NCI-H2196 treated with DMSO at 0.1 percent for 48 hours (cell line): Measurements from ENCODE around the gene A4GNT.

ENCODE experiments used
- DNase-seq: peaks from one replicate; lab custom pipeline; 2025; ENCODE audit not compliant: unreplicated experiment; lab: John Stamatoyannopoulos, UW

The A4GNT gene

DNA sequence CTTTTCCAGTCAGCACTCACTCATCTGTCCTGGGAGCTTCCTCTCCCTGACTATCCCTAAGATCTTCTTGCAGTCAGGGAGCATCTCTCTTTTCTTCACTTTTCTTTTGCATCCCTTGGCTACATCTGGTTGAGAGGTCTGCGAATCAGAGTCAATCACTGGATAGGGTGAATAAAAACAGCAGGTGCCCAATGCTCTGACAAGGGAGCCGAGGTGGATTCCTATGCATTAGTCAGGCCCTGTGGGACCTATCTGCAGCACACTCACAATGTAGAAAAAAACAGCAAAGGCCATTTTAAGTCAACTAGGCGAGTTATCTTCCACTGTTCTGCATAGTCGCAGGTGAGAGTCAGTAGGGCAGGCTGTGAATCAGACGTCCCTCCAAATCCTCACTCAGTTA lies 52.3 kb downstream of the A4GNT start:
- DNase-seq, result no peak

DNA sequence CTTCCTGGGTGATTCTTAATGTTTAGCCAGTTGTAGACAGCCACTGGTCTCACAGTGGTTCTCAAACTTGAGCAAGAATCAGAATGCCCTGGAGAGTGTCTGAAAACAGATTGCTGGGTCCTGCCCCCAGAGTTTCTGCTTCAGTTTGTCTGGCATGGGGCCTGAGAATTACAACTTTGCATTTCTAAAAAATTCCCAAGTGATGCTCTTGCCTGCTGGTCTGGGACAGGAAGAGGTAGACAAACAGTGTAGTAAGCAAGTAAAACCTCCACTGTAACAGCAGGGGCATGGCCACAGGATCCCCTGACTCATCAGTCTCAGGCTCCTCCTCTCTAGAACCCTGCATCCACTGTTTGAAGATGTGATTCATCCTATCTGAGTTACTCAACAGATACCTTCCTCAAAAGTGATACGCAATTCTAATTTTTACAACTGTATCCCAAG lies 53.3 kb downstream of the A4GNT start:
- no peak for DNase-seq

DNA sequence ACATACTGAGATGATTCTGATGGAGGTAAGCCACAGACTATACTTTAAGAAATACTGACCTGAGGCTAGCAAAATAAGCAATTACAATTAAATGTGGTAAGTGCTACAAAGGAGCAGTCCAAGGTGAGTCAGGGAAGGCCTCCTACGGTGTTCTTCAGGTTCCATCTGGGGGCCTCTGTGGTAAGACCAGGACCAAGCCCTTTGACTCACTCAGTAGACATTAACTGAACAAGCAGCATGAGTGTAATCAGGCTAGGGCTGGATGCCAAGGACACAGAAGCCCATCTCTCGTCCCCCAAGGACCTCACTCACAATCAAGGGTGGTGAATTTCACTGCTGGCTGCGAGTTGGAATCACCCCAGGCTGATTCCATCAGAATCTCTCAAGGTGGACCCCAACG lies 54.1 kb downstream of the A4GNT start:
- no peak for DNase-seq
